HFF-Myc (cell line): ENCODE measurements around the gene NUP160.
"Not testable (repeated sequence)": the region's sequence is repeated elsewhere in the genome, so short reads cannot be mapped to it uniquely, and the experiment has no call there.

Source experiments
- DNase-seq: peaks from one replicate; pipeline ENCODE4 v3.0.0-alpha.2; 2011; ENCODE audit warnings: low read depth; ENCODE audit errors: extremely low read depth
- H3K4me3 ChIP-seq: replicated peaks from 2 replicates; pipeline ENCODE4 v1.5.1; 2011; ENCODE audit warnings: low read depth, mild to moderate bottlenecking, control low read depth, low read length
- TF ChIP-seq, protein P1 (sequence below): IDR thresholded peaks from 2 replicates; pipeline ENCODE4 v1.5.1; 2012; ENCODE audit warnings: mild to moderate bottlenecking, low read depth, low read length, control low read depth; ENCODE audit errors: missing control alignments

Gene NUP160

DNA sequence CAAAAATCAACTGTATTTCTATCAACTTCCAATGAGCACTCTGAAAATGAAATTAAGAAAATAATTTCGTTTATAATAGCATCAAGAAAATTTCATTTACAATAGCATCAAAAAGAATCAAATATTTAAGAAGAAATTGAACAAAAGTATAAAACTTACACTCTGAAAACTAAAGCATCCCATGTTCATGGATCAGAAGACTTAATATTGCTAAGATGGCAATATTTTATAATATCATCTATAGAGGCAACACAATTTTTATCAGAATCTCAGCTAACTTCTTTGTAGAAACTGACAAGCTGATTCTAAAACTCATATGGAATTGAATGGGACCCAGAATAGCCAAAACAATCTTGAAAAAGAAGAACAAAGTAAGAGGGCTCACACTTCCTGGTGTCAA lies 19.9 kb downstream of the NUP160 start:
- H3K4me3 ChIP-seq: no peak overlapping the region
- no peak for DNase-seq
- TF ChIP-seq, protein P1, sequence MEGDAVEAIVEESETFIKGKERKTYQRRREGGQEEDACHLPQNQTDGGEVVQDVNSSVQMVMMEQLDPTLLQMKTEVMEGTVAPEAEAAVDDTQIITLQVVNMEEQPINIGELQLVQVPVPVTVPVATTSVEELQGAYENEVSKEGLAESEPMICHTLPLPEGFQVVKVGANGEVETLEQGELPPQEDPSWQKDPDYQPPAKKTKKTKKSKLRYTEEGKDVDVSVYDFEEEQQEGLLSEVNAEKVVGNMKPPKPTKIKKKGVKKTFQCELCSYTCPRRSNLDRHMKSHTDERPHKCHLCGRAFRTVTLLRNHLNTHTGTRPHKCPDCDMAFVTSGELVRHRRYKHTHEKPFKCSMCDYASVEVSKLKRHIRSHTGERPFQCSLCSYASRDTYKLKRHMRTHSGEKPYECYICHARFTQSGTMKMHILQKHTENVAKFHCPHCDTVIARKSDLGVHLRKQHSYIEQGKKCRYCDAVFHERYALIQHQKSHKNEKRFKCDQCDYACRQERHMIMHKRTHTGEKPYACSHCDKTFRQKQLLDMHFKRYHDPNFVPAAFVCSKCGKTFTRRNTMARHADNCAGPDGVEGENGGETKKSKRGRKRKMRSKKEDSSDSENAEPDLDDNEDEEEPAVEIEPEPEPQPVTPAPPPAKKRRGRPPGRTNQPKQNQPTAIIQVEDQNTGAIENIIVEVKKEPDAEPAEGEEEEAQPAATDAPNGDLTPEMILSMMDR: no peak

DNA sequence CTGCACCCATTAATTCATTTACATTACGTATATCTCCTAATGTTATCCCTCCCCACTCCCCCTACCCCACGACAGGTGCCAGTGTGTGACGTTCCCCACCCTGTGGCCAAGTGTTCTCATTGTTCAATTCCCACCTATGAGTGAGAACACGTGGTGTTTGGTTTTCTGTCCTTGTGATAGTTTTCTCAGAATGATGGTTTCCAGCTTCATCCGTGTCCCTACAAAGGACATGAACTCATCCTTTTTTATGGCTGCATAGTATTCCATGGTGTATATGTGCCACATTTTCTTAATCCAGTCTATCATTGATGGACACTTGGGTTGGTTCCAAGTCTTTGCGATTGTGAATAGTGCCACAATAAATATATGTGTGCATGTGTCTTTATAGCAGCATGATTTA lies 25.5 kb downstream of the NUP160 start:
- H3K4me3 ChIP-seq, DNase-seq: not testable (repeated sequence)

DNA sequence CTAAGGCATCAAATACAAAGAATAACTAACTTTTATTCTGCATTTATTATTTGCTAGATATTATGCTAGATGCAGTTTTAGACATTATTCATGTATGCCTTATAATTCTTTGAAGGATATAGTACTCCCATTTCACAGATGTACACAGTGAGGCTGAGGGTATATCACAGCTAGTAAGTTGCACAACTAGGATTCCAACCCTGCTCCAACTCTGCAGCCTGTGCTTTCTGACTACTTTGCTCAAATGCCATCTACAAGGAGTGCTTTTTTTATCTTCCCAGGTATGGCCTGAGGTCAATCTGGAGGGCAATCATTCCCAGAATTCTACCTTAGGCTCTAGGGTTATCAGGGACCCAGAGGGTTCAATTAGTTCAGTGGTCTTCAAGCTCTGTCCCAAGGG lies 28.4 kb downstream of the NUP160 start:
- DNase-seq: no peak
- TF ChIP-seq, protein P1: no peak
- no peak overlapping the region for H3K4me3 ChIP-seq

GRCh38 chr11:47800759-47801158 lies 47.4 kb downstream of the NUP160 start:
- TF ChIP-seq, protein P1: no peak
- no peak for DNase-seq
- no peak overlapping the region for H3K4me3 ChIP-seq

- TF ChIP-seq, protein P1: no peak
- no peak overlapping the region for H3K4me3 ChIP-seq
- DNase-seq: peak; percentile 9
Observed at GRCh38 chr11:47797633-47798032, 50.5 kb downstream of the NUP160 start.

GRCh38 chr11:47791774-47792430 lies 56.2 kb downstream of the NUP160 start:
- DNase-seq: no peak
- TF ChIP-seq, protein P1: no peak

DNA sequence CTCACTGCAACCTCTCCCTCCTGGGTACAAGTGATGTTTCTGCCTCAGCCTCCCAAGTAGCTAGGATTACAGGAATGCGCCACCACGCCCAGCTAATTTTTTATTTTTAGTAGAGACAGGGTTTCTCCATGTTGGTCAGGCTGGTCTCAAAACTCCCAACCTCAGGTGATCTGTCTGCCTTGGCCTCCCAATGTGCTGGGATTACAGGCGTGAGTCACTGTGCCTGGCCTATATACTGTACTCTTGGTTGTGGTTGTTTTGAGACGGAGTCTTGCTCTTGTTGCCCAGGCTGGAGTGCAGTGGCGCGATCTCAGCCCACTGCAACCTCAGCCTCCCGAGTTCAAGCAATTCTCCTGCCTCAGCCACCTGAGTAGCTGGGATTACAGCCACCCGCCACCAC lies 58.1 kb downstream of the NUP160 start:
- not testable (repeated sequence) for H3K4me3 ChIP-seq, DNase-seq

More at GRCh38 chr11:47791774-47792430, 56.2 kb downstream of the NUP160 start:
- H3K4me3 ChIP-seq: no peak overlapping the region

GRCh38 chr11:47788181-47788580 lies 60.0 kb downstream of the NUP160 start:
- TF ChIP-seq, protein P1: no peak
- DNase-seq: no peak
- no peak overlapping the region for H3K4me3 ChIP-seq
